Panc1 (cell line): ENCODE measurements around the gene PLEKHG4B.

ENCODE experiments used
- CTCF ChIP-seq: fragments of 450-650 bp; IDR thresholded peaks from 2 replicates; pipeline ENCODE4 v1.5.1; 2017; ENCODE audit warnings: mild to moderate bottlenecking
- POLR2AphosphoS5 ChIP-seq: IDR thresholded peaks from 2 replicates; pipeline ENCODE4 v1.6.1; 2012; ENCODE audit warnings: mild to moderate bottlenecking, low read depth, low read length, moderate library complexity
- SIN3A ChIP-seq: IDR thresholded peaks from 2 replicates; pipeline ENCODE4 v1.6.1; 2012; ENCODE audit warnings: low read depth, mild to moderate bottlenecking, low read length, moderate library complexity, borderline replicate concordance; ENCODE audit not compliant: insufficient read depth
- TCF7L2 ChIP-seq: IDR thresholded peaks from 2 replicates; pipeline ENCODE4 v1.6.1; 2011; ENCODE audit warnings: mild to moderate bottlenecking, low read depth, low read length, inconsistent platforms

- no peak for TF ChIP-seq CTCF
- TF ChIP-seq POLR2AphosphoS5, result no peak
- TF ChIP-seq TCF7L2, result no peak
- TF ChIP-seq SIN3A, result no peak
These were observed 2.4 kb upstream of the PLEKHG4B start for GRCh38 chr5:89337-90286.
